Uterus (tissue), 2 donors: Measurements from ENCODE around the gene MIPEP.

Source experiments
- POLR2A ChIP-seq, 2 donors: fragments of 450-650 bp; IDR thresholded peaks; one replicate each; pipeline ENCODE4 v1.6.1; 2016; ENCODE audit warnings: antibody characterized with exemption in 2 of 2, mild to moderate bottlenecking in 1 of 2, moderate library complexity in 1 of 2
- TF ChIP-seq, protein P1 (sequence below), 4 experiments: fragments of 200-600 bp in 2 of 4; fragments of 450-650 bp in 2 of 4; sonication (generic) in 2 of 4; IDR thresholded peaks; one replicate each; pipeline ENCODE4 v1.5.1; 2016 to 2019; ENCODE audit warnings: antibody characterized with exemption in 4 of 4, mild to moderate bottlenecking in 2 of 4, moderate library complexity in 1 of 4

GRCh38 chr13:23697772-23698313, 191.4 kb downstream of the MIPEP start:
- TF ChIP-seq, protein P1, sequence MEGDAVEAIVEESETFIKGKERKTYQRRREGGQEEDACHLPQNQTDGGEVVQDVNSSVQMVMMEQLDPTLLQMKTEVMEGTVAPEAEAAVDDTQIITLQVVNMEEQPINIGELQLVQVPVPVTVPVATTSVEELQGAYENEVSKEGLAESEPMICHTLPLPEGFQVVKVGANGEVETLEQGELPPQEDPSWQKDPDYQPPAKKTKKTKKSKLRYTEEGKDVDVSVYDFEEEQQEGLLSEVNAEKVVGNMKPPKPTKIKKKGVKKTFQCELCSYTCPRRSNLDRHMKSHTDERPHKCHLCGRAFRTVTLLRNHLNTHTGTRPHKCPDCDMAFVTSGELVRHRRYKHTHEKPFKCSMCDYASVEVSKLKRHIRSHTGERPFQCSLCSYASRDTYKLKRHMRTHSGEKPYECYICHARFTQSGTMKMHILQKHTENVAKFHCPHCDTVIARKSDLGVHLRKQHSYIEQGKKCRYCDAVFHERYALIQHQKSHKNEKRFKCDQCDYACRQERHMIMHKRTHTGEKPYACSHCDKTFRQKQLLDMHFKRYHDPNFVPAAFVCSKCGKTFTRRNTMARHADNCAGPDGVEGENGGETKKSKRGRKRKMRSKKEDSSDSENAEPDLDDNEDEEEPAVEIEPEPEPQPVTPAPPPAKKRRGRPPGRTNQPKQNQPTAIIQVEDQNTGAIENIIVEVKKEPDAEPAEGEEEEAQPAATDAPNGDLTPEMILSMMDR (IDR thresholded peaks at IDR 0.05), result no peak
- TF ChIP-seq POLR2A (IDR thresholded peaks at IDR 0.05), result no peak
